Ovary (tissue), 9 donors: ENCODE data around the gene UPB1. TPM values are rescaled to one million over a fixed set of nuclear protein-coding genes. Genes with fewer than 3 reads are reported as not detected.

Experiments used
- DNase-seq, 5 donors: peaks; one replicate each; pipeline ENCODE4 v3.0.0-alpha.2; 2019 to 2020
- H3K27ac ChIP-seq, 2 donors: fragments of 200-600 bp; one replicate each; pipeline versions ENCODE4 v1.5.1 to v1.8.0; 2019 to 2022
- H3K27me3 ChIP-seq: fragments of 200-600 bp; one replicate; pipeline ENCODE4 v1.8.0; 2022
- H3K36me3 ChIP-seq: fragments of 200-600 bp; sonication (generic); one replicate; pipeline ENCODE4 v1.5.1; 2019
- H3K4me1 ChIP-seq: one replicate; pipeline ENCODE4 v1.8.1; 2013; ENCODE audit warnings: mild to moderate bottlenecking, moderate library complexity; ENCODE audit not compliant: insufficient read depth
- H3K4me3 ChIP-seq: fragments of 200-600 bp; sonication (generic); one replicate; pipeline ENCODE4 v1.5.1; 2017
- H3K9me3 ChIP-seq, 2 donors: fragments of 200-600 bp in 1 of 2; sonication (generic) in 1 of 2; one replicate each; pipeline versions ENCODE4 v1.5.1 to v1.8.1; 2013 to 2019; ENCODE audit warnings: mild to moderate bottlenecking in 1 of 2, moderate library complexity in 1 of 2
- CTCF ChIP-seq, 3 donors: fragments of 450-650 bp in 2 of 3; fragments of 200-600 bp in 1 of 3; IDR thresholded peaks; one replicate each; pipeline versions ENCODE4 v1.5.1 to v1.8.0; 2016 to 2022; ENCODE audit warnings: antibody characterized with exemption in 3 of 3, mild to moderate bottlenecking in 1 of 3
- EP300 ChIP-seq: sonication (generic); formaldehyde crosslinking; IDR thresholded peaks from one replicate; pipeline ENCODE4 v1.6.1; 2017; ENCODE audit warnings: antibody characterized with exemption
- POLR2A ChIP-seq: fragments of 450-650 bp; IDR thresholded peaks from one replicate; pipeline ENCODE4 v1.6.1; 2017; ENCODE audit warnings: antibody characterized with exemption, mild to moderate bottlenecking, moderate library complexity
- WGBS, 3 donors: extraction: QIAGEN DNeasy Blood & Tissue Kit in 1 of 3; methylation state at CpG; one replicate each; pipeline versions ENCODE4 v1.1.5 to v1.1.7; 2013 to 2017; 5-methylcytosine and 5-hydroxymethylcytosine counted together
- intact Hi-C, 4 donors: fragments of 100-400 bp; cut with DNase I; formaldehyde crosslinking; loops; one replicate each; pipeline versions ENCODE4 v1.11.0 to v1.15.1; 2022 to 2023
- polyA plus RNA-seq, 2 donors: library from polyadenylated mRNA; stranded (reverse); fragments of 200-250 nt in 1 of 2; fragments of 350-450 nt in 1 of 2; fragmentation: Illumina TruSeq in 1 of 2; extraction: RNeasy Lipid Tissue Mini Kit (QIAGEN cat#74804) in 1 of 2; gene quantifications; one replicate each; pipeline ENCODE4 v1.2.3, GENCODE V29; 2013 to 2014
- total RNA-seq, 7 donors: library from RNA; depleted of rRNA in 2 of 7; stranded (reverse); fragments of >200 nt in 2 of 7; fragmentation: NEBNext Ultra II Directional in 3 of 7; extraction: Animal tissue kit (Norgen Biotek cat#: 25700) in 3 of 7; gene quantifications; one replicate each; pipeline versions ENCODE4 v1.1.0 to v1.2.4, GENCODE V29; 2016 to 2023
- donor health status: DM: no; HTN: no; CAD: no; lungs with moderate emphysema.
- donor health status: DM: no; HTN: no; CAD: no.
- donor health status: Bipolar disorder and iron deficiency.
- donor health status: DM: yes; HTN: yes; CAD: no.
- donor health status: DM: no; HTN: no; CAD: no.
- donor health status: DM: yes; HTN: yes; CAD: no.

UPB1 gene
- total and polyA plus RNA-seq, 9 donors = 0.15 to 1.2 (median 0.33) TPM; not detected in 2

DNA sequence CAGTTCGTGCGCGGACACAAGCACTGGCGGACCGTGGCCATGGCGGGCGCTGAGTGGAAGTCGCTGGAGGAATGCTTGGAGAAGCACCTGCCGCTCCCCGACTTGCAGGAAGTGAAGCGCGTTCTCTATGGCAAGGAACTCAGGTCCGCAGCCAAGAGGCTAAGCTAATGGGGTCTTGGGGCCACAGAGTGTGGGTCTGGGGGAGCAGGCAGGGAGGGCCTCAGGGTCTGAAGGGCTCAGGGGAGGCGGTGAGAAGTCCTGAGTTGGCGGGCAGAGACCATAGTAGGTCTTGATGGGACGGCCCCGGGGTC is 188 bp downstream of the UPB1 start:
- H3K4me1 ChIP-seq = peaks cover 4% of the 10 kb centered on the region
- DNase-seq = no peak
- H3K36me3 ChIP-seq = no peaks in the 10 kb centered on the region
- no peak for TF ChIP-seq CTCF (IDR thresholded peaks at IDR 0.05)
- TF ChIP-seq POLR2A = no peak
- TF ChIP-seq EP300 = no peak
- 95 to 97% (median 97%) methylated on average over 17 of the region's 17 CpGs for WGBS, 3 donors
- no peaks in the 10 kb centered on the region for H3K27me3 ChIP-seq
- H3K9me3 ChIP-seq = no peaks in the 10 kb centered on the region
- H3K27ac ChIP-seq = no peak overlapping the region
- H3K4me3 ChIP-seq = no peak overlapping the region
- intact Hi-C loops = loop anchor here in 2 of 4 donors (5.0 to 10.0 kb wide), 2 partner anchors 71 to 73 kb away; partner anchors contain the start of gene ADORA2A (in 1 of the 2)

- no peaks in the 10 kb centered on the region for H3K36me3 ChIP-seq
- peaks cover 4% of the 10 kb centered on the region for H3K4me1 ChIP-seq
- intact Hi-C loops = loop anchor here in 2 of 4 donors (5.0 to 10.0 kb wide), 2 partner anchors 71 to 74 kb away; partner anchors contain the start of gene ADORA2A (in 1 of the 2)
- no peaks in the 10 kb centered on the region for H3K27me3 ChIP-seq
- no peak overlapping the region for H3K4me3 ChIP-seq
- H3K27ac ChIP-seq = no peak overlapping the region
- TF ChIP-seq EP300 (no peak), CTCF (IDR thresholded peaks at IDR 0.05) (no peak), POLR2A (no peak)
- no peak for DNase-seq
- H3K9me3 ChIP-seq = no peaks in the 10 kb centered on the region
- WGBS, 3 donors = 75 to 93% (median 76%) methylated on average over 5 of the region's 5 CpGs
Measured at GRCh38 chr22:24496234-24496633, 1.1 kb downstream of the UPB1 start.

- intact Hi-C loops = loop anchor here in 2 of 4 donors (5.0 to 10.0 kb wide), 2 partner anchors 72 to 74 kb away; partner anchors contain the start of gene ADORA2A (in 1 of the 2)
- Histone ChIP-seq H3K36me3 (no peaks in the 10 kb centered on the region), H3K27ac (no peak overlapping the region), H3K9me3 (no peaks in the 10 kb centered on the region), H3K4me3 (no peak overlapping the region), H3K4me1 (peaks cover 4% of the 10 kb centered on the region), H3K27me3 (no peaks in the 10 kb centered on the region)
- TF ChIP-seq POLR2A (no peak), EP300 (no peak), CTCF (IDR thresholded peaks at IDR 0.05) (no peak)
- no peak for DNase-seq
- WGBS, 3 donors = 89 to 97% (median 94%) methylated on average over 2 of the region's 2 CpGs
Measured at GRCh38 chr22:24496661-24497060, 1.5 kb downstream of the UPB1 start.

- no peaks in the 10 kb centered on the region for H3K27me3 ChIP-seq
- TF ChIP-seq EP300 (no peak), POLR2A (no peak), CTCF (IDR thresholded peaks at IDR 0.05) (no peak)
- intact Hi-C loops = loop anchor here in 2 of 4 donors (5.0 to 10.0 kb wide), 2 partner anchors 73 to 76 kb away; partner anchors contain the start of gene ADORA2A (in 1 of the 2)
- DNase-seq = no peak
- no peak overlapping the region for H3K27ac ChIP-seq
- 84 to 91% (median 88%) methylated on average over 2 of the region's 2 CpGs for WGBS, 3 donors
- H3K9me3 ChIP-seq = no peaks in the 10 kb centered on the region
- H3K4me3 ChIP-seq = no peak overlapping the region
- peaks cover 4% of the 10 kb centered on the region for H3K4me1 ChIP-seq
- no peaks in the 10 kb centered on the region for H3K36me3 ChIP-seq
Measured at GRCh38 chr22:24497841-24498258, 2.7 kb downstream of the UPB1 start.
